HUES48 (cell line): ENCODE measurements around the gene AK8.
A peak's percentile ranks its signal among the peaks of the same experiment; 100 is the strongest.

Experiments used
- H3K27ac ChIP-seq: one replicate; pipeline ENCODE4 v1.7.0; 2013; ENCODE audit warnings: low read depth, low read length, inconsistent platforms
- H3K27me3 ChIP-seq: 2 replicates; pipeline ENCODE4 v1.6.1; 2013; ENCODE audit warnings: mild to moderate bottlenecking, low read length; ENCODE audit not compliant: control insufficient read depth, insufficient read depth
- H3K36me3 ChIP-seq: 2 replicates; pipeline ENCODE4 v1.6.1; 2013; ENCODE audit warnings: low read length; ENCODE audit not compliant: control insufficient read depth, insufficient read depth
- H3K4me1 ChIP-seq: 2 replicates; pipeline ENCODE4 v1.6.1; 2013; ENCODE audit warnings: mild to moderate bottlenecking, low read length; ENCODE audit not compliant: control insufficient read depth, insufficient read depth
- H3K4me3 ChIP-seq: 2 replicates; pipeline ENCODE4 v1.5.1; 2013; ENCODE audit warnings: mild to moderate bottlenecking, low read depth, low read length
- H3K9ac ChIP-seq: 2 replicates; pipeline ENCODE4 v1.6.1; 2013; ENCODE audit warnings: mild to moderate bottlenecking, low read depth, low read length, moderate library complexity
- H3K9me3 ChIP-seq: 2 replicates; pipeline ENCODE4 v1.6.1; 2013; ENCODE audit warnings: low read length; ENCODE audit not compliant: control insufficient read depth, insufficient read depth

The AK8 gene

GRCh38 chr9:132877824-132878694 lies at the start of gene AK8:
AK8 (minus strand) TSS chr9:132878284; CDS start chr9:132878255, 29 bp downstream.
- Histone ChIP-seq H3K9ac (peak within 1 kb of the TSS; percentile 22; the same call in 1 of the 2 replicates), H3K9me3 (no peaks in the 10 kb centered on the region), H3K36me3 (no peaks in the 10 kb centered on the region), H3K4me1 (no peaks in the 10 kb centered on the region), H3K27me3 (peaks cover 25% of the 10 kb centered on the region), H3K4me3 (peak within 1 kb of the TSS; percentile 82), H3K27ac (peak within 1 kb of the TSS; percentile 18)

GRCh38 chr9:132927704-132928103 lies 49.6 kb upstream of the AK8 start:
- H3K36me3 ChIP-seq = peaks cover 64% of the 10 kb centered on the region
- no peaks in the 10 kb centered on the region for H3K27me3 ChIP-seq

GRCh38 chr9:132923346-132923902 lies 45.3 kb upstream of the AK8 start:
- Histone ChIP-seq H3K27ac (no peak overlapping the region), H3K9me3 (no peaks in the 10 kb centered on the region), H3K4me1 (no peaks in the 10 kb centered on the region), H3K27me3 (no peaks in the 10 kb centered on the region), H3K36me3 (peaks cover 93% of the 10 kb centered on the region), H3K9ac (no peak overlapping the region), H3K4me3 (no peak overlapping the region)

More at GRCh38 chr9:132927704-132928103, 49.6 kb upstream of the AK8 start:
- Histone ChIP-seq H3K9ac (no peak overlapping the region), H3K9me3 (no peaks in the 10 kb centered on the region), H3K4me1 (no peaks in the 10 kb centered on the region), H3K4me3 (no peak overlapping the region), H3K27ac (no peak overlapping the region)

- H3K27ac ChIP-seq = no peak overlapping the region
- peaks cover 92% of the 10 kb centered on the region for H3K36me3 ChIP-seq
Measured at GRCh38 chr9:132919614-132920268, 41.7 kb upstream of the AK8 start.

GRCh38 chr9:132914924-132915323 lies 36.8 kb upstream of the AK8 start:
- no peak overlapping the region for H3K4me3 ChIP-seq
- H3K4me1 ChIP-seq = no peaks in the 10 kb centered on the region
- peaks cover 73% of the 10 kb centered on the region for H3K36me3 ChIP-seq
- H3K27me3 ChIP-seq = no peaks in the 10 kb centered on the region
- no peaks in the 10 kb centered on the region for H3K9me3 ChIP-seq
- no peak overlapping the region for H3K27ac ChIP-seq
- H3K9ac ChIP-seq = no peak overlapping the region

More at GRCh38 chr9:132919614-132920268, 41.7 kb upstream of the AK8 start:
- Histone ChIP-seq H3K9ac (no peak overlapping the region), H3K4me1 (no peaks in the 10 kb centered on the region), H3K9me3 (no peaks in the 10 kb centered on the region), H3K4me3 (no peak overlapping the region), H3K27me3 (no peaks in the 10 kb centered on the region)

GRCh38 chr9:132912131-132912530 lies 34.0 kb upstream of the AK8 start:
- Histone ChIP-seq H3K36me3 (peaks cover 59% of the 10 kb centered on the region), H3K9ac (no peak overlapping the region), H3K4me1 (no peaks in the 10 kb centered on the region), H3K9me3 (no peaks in the 10 kb centered on the region), H3K27ac (no peak overlapping the region), H3K27me3 (no peaks in the 10 kb centered on the region), H3K4me3 (no peak overlapping the region)

GRCh38 chr9:132910376-132910775 lies 32.3 kb upstream of the AK8 start:
- H3K36me3 ChIP-seq = peaks cover 45% of the 10 kb centered on the region
- H3K9ac ChIP-seq = no peak overlapping the region
- H3K27ac ChIP-seq = no peak overlapping the region
- no peaks in the 10 kb centered on the region for H3K4me1 ChIP-seq
- H3K4me3 ChIP-seq = no peak overlapping the region
- no peaks in the 10 kb centered on the region for H3K27me3 ChIP-seq
- no peaks in the 10 kb centered on the region for H3K9me3 ChIP-seq

GRCh38 chr9:132909311-132909710 lies 31.2 kb upstream of the AK8 start:
- Histone ChIP-seq H3K9ac (no peak overlapping the region), H3K27ac (no peak overlapping the region), H3K4me1 (peaks cover 6% of the 10 kb centered on the region), H3K9me3 (no peaks in the 10 kb centered on the region), H3K4me3 (no peak overlapping the region), H3K27me3 (no peaks in the 10 kb centered on the region), H3K36me3 (peaks cover 41% of the 10 kb centered on the region)

GRCh38 chr9:132908635-132909034 lies 30.6 kb upstream of the AK8 start:
- Histone ChIP-seq H3K4me3 (no peak overlapping the region), H3K36me3 (peaks cover 41% of the 10 kb centered on the region), H3K9me3 (no peaks in the 10 kb centered on the region), H3K9ac (no peak overlapping the region), H3K4me1 (peaks cover 12% of the 10 kb centered on the region), H3K27me3 (no peaks in the 10 kb centered on the region), H3K27ac (no peak overlapping the region)

- no peak overlapping the region for H3K27ac ChIP-seq
- no peak overlapping the region for H3K9ac ChIP-seq
- no peaks in the 10 kb centered on the region for H3K9me3 ChIP-seq
- no peak overlapping the region for H3K4me3 ChIP-seq
- peaks cover 38% of the 10 kb centered on the region for H3K36me3 ChIP-seq
- H3K27me3 ChIP-seq = no peaks in the 10 kb centered on the region
- peaks cover 28% of the 10 kb centered on the region for H3K4me1 ChIP-seq
Measured at GRCh38 chr9:132905726-132906125, 27.6 kb upstream of the AK8 start.
